ENCODE data around the gene NCOA3.

GRCh38 chr20:47499053-47499452 is 2.6 kb upstream of the NCOA3 start:
- TF ChIP-seq REST (IDR thresholded peaks at IDR 0.05; ENCODE audit: low read depth) (no peak), POLR2AphosphoS5 (IDR thresholded peaks at IDR 0.05; ENCODE audit: low read depth, low read length) (no peak), CTCF (IDR thresholded peaks at IDR 0.05 in 2 of 3, conservative IDR thresholded peaks at IDR 0.05 in 1 of 3; ENCODE audit: borderline replicate concordance in 1 of 3, insufficient read depth in 1 of 3, low read depth in 2 of 3, low read length in 2 of 3) (no peak), POLR2A (IDR thresholded peaks at IDR 0.05; ENCODE audit: borderline replicate concordance, extremely low read depth, insufficient read depth, insufficient read length) (no peak), JUND (IDR thresholded peaks at IDR 0.05) (no peak), EZH2 (IDR thresholded peaks at IDR 0.05) (no peak), RAD21 (IDR thresholded peaks at IDR 0.05; ENCODE audit: low read depth) (no peak), EZH2phosphoT487 (IDR thresholded peaks at IDR 0.05; ENCODE audit: borderline replicate concordance) (no peak)

Measured in HCT116 (cell line).